Cardiac muscle cell (in vitro differentiated cells and primary cell): ENCODE results near the gene GNG5. TPM values are rescaled to one million over a fixed set of nuclear protein-coding genes. Genes with fewer than 3 reads are reported as not detected.

Source experiments
- DNase-seq, 2 donors: peaks; one replicate each; pipeline versions ENCODE4 v3.0.0 to v3.0.0-alpha.2; 2010 to 2017; ENCODE audit warnings: low read depth in 1 of 2, low spot score in 1 of 2
- H3K27ac ChIP-seq: fragments of 200-600 bp; sonication (generic); 2 replicates; pipeline ENCODE4 v1.5.1; 2016
- H3K27me3 ChIP-seq: fragments of 200-600 bp; sonication (generic); 2 replicates; pipeline ENCODE4 v1.6.0; 2016; ENCODE audit warnings: control low read depth
- H3K36me3 ChIP-seq: fragments of 200-600 bp; sonication (generic); 2 replicates; pipeline ENCODE4 v1.5.1; 2016; ENCODE audit warnings: control low read depth
- H3K4me1 ChIP-seq: fragments of 200-600 bp; sonication (generic); 2 replicates; pipeline ENCODE4 v1.8.1; 2017; ENCODE audit warnings: low read depth, mild to moderate bottlenecking, mixed run types
- H3K4me3 ChIP-seq: fragments of 200-600 bp; sonication (generic); 2 replicates; pipeline ENCODE4 v1.5.1; 2016; ENCODE audit warnings: mild to moderate bottlenecking
- H3K9me3 ChIP-seq: fragments of 200-600 bp; sonication (generic); 2 replicates; pipeline ENCODE4 v1.5.1; 2017; ENCODE audit warnings: low read depth, mild to moderate bottlenecking, control low read depth
- CTCF ChIP-seq: IDR thresholded peaks from 2 replicates; pipeline ENCODE4 v1.5.1; 2012; ENCODE audit warnings: low read depth, mild to moderate bottlenecking, low read length
- polyA plus RNA-seq: library from polyadenylated mRNA; unstranded; fragments of >200 nt; fragmentation: Nextera tagmentation; extraction: Ambion mirVana; gene quantifications from 2 replicates; pipeline ENCODE4 v1.2.1, GENCODE V29; 2016
- total RNA-seq: library from RNA; depleted of rRNA; stranded (reverse); fragments of >200 nt; gene quantifications from 2 replicates; pipeline ENCODE4 v1.2.3, GENCODE V29; 2016

GNG5 gene
- total and polyA plus RNA-seq, 2 experiments from 2014 or later = 154 to 838 TPM

GRCh38 chr1:84481317-84481716 lies 25.1 kb downstream of the GNG5 start:
- H3K36me3 ChIP-seq = peaks cover 23% of the 10 kb centered on the region
- peaks cover 9% of the 10 kb centered on the region for H3K4me1 ChIP-seq
- TF ChIP-seq CTCF = no peak
- H3K27ac ChIP-seq = no peak overlapping the region
- H3K27me3 ChIP-seq = peaks cover 17% of the 10 kb centered on the region
- no peaks in the 10 kb centered on the region for H3K9me3 ChIP-seq
- H3K4me3 ChIP-seq = no peak overlapping the region
- DNase-seq = no peak

DNA sequence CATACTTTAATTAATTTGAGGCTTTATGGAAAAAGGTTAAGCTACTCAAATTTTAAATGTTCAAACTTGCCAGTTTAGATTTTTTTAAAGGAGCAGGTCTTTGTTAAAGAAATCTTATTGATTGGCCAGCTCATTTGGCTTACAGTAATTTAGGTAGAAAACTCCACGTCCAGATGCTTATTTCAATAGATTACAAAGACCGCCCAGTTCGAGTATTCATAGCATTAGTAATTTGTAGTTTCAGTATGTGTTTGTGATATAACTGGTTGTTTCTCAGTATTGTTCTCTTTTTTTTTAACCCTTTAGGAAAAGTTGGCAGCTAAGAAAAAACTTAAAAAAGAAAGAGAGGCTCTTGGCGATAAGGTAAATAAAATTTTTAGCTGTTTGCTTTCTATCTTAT lies 25.7 kb downstream of the GNG5 start:
- Histone ChIP-seq H3K9me3 (no peaks in the 10 kb centered on the region), H3K36me3 (peaks cover 23% of the 10 kb centered on the region), H3K27ac (no peak overlapping the region), H3K4me1 (peaks cover 9% of the 10 kb centered on the region), H3K27me3 (peaks cover 24% of the 10 kb centered on the region), H3K4me3 (peak overlapping the region; percentile 86)
- TF ChIP-seq CTCF = no peak
- DNase-seq = no peak

DNA sequence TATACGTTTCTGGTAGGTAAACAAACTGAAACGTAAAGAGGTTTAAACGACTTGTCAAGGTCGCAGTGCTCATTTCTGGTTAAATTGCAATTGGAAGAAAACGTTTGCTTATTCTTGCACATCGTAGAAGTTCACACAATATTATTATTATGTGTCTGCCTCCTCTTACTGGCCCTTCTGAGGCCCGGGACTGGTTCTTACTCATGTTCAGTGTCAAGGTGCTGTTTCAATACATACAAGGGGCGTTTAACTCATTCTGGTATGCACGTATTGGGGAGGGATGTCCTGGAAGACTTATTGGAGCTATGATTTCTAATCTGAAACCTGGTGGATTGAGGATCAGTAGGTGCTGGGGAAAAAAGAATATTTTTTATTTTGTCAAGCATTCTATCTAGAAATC lies 26.4 kb downstream of the GNG5 start:
- no peak for TF ChIP-seq CTCF
- peak overlapping the region; percentile 86 for H3K4me3 ChIP-seq
- H3K9me3 ChIP-seq = no peaks in the 10 kb centered on the region
- H3K27me3 ChIP-seq = peaks cover 30% of the 10 kb centered on the region
- peak overlapping the region; percentile 85 for H3K27ac ChIP-seq
- no peak for DNase-seq
- H3K36me3 ChIP-seq = peaks cover 18% of the 10 kb centered on the region
- H3K4me1 ChIP-seq = peaks cover 9% of the 10 kb centered on the region

DNA sequence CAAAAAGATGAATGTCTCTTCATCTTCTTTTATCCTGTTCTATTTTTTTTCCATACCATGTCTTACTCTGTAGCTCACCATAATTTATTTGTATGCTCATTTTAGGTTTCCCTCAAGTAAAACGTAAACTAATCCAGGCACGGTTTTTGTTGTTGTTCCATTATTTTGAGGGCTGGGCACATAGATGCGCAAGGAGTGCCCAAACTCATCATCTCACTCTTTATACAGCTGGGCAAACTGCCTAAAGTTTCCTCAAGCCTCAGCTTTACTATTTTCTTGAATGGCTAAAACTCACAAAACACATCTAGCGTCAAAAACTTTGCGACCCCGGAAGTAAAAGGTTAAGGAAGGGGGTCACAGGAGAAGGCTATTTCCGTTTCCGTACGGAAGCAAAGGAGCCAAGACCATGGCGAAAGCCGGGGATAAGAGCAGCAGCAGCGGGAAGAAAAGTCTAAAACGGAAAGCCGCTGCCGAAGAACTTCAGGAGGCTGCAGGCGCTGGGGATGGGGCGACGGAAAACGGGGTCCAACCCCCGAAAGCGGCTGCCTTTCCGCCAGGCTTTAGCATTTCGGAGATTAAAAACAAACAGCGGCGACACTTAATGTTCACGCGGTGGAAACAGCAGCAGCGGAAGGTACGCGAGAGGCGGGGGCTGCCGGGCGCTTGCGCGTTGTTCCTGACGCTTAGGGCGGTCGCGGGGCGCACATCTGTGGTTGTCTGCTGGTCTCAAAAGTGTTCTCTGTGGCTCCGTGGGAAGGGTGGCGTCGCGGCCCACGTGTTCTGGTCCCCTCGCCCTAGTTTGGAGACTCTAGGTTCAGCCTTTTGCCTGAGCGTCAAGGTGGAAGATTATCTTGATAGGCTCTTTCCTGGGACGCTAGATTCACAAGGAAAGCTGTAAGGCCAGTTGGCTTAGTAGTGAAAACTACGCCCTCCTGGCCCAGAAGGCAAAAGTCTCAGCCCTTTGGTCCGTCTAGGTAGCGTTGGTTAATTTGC lies 27.2 kb downstream of the GNG5 start, which contains the start of gene RPF1:
Gene RPF1 (plus strand): TSS at position 391 of the 993 bp plus-strand sequence. CDS start 16 bp downstream, at position 407.
- H3K27me3 ChIP-seq = peaks cover 38% of the 10 kb centered on the region
- no peaks in the 10 kb centered on the region for H3K9me3 ChIP-seq
- DNase-seq = peak; percentile 76 to 86
- no peak for TF ChIP-seq CTCF
- peaks cover 9% of the 10 kb centered on the region for H3K4me1 ChIP-seq
- peaks cover 15% of the 10 kb centered on the region for H3K36me3 ChIP-seq
- H3K27ac ChIP-seq = peak within 1 kb of the TSS; percentile 85
- peak within 1 kb of the TSS; percentile 86 for H3K4me3 ChIP-seq

GRCh38 chr1:84476225-84476624 lies 30.2 kb downstream of the GNG5 start:
- Histone ChIP-seq H3K4me3 (no peak overlapping the region), H3K27me3 (peaks cover 68% of the 10 kb centered on the region), H3K9me3 (no peaks in the 10 kb centered on the region)

More at GRCh38 chr1:84476225-84476624, 30.2 kb downstream of the GNG5 start:
- peaks cover 9% of the 10 kb centered on the region for H3K4me1 ChIP-seq
- no peak overlapping the region for H3K27ac ChIP-seq
- DNase-seq = no peak
- no peak for TF ChIP-seq CTCF
- peaks cover 3% of the 10 kb centered on the region for H3K36me3 ChIP-seq
